Rectal smooth muscle tissue (tissue), 1 donor: Measurements from ENCODE around the gene UBFD1.
"Not testable (repeated sequence)": the region's sequence is repeated elsewhere in the genome, so short reads cannot be mapped to it uniquely, and the experiment has no call there.

Experiments used
- H3K27ac ChIP-seq: one replicate; pipeline ENCODE4 v1.7.0; 2013; ENCODE audit warnings: low read depth, low read length, inconsistent platforms
- H3K27me3 ChIP-seq: one replicate; pipeline ENCODE4 v1.7.0; 2013; ENCODE audit warnings: low read length; ENCODE audit not compliant: control insufficient read depth, insufficient read depth
- H3K36me3 ChIP-seq: one replicate; pipeline ENCODE4 v1.7.0; 2013; ENCODE audit warnings: low read length; ENCODE audit not compliant: control insufficient read depth, insufficient read depth
- H3K4me1 ChIP-seq: one replicate; pipeline ENCODE4 v1.7.0; 2013; ENCODE audit warnings: low read length; ENCODE audit not compliant: control insufficient read depth, insufficient read depth
- H3K4me3 ChIP-seq: one replicate; pipeline ENCODE4 v1.7.0; 2013; ENCODE audit warnings: low read length
- H3K9ac ChIP-seq: one replicate; pipeline ENCODE4 v1.7.0; 2013; ENCODE audit warnings: low read length

UBFD1 gene

GRCh38 chr16:23556881-23557778, at the start of gene UBFD1, which contains the start of gene EARS2:
Gene UBFD1 (plus strand): TSS chr16:23557727. CDS start chr16:23557743, 16 bp downstream.
Gene EARS2 (minus strand): TSS chr16:23557350. CDS start chr16:23557343, 7 bp downstream.
- Histone ChIP-seq H3K36me3 (peaks cover 19% of the 10 kb centered on the region), H3K4me1 (peaks cover 18% of the 10 kb centered on the region), H3K27me3 (no peaks in the 10 kb centered on the region), H3K9ac (peak within 1 kb of the TSS; percentile 60), H3K27ac (peak within 1 kb of the TSS; percentile 92), H3K4me3 (peak within 1 kb of the TSS; percentile 90)

- peaks cover 2% of the 10 kb centered on the region for H3K4me1 ChIP-seq
- peak overlapping the region; percentile 25 for H3K9ac ChIP-seq
- H3K4me3 ChIP-seq = peak overlapping the region; percentile 80
- no peak overlapping the region for H3K27ac ChIP-seq
- no peaks in the 10 kb centered on the region for H3K27me3 ChIP-seq
- no peaks in the 10 kb centered on the region for H3K36me3 ChIP-seq
Observed at GRCh38 chr16:23508589-23509440, 48.7 kb upstream of the UBFD1 start.

GRCh38 chr16:23509441-23509754, 48.1 kb upstream of the UBFD1 start:
- H3K9ac ChIP-seq = peak overlapping the region; percentile 25
- H3K36me3 ChIP-seq = no peaks in the 10 kb centered on the region
- no peaks in the 10 kb centered on the region for H3K4me1 ChIP-seq
- no peak overlapping the region for H3K27ac ChIP-seq
- no peaks in the 10 kb centered on the region for H3K27me3 ChIP-seq
- peak overlapping the region; percentile 80 for H3K4me3 ChIP-seq

- Histone ChIP-seq H3K36me3 (no peaks in the 10 kb centered on the region), H3K9ac (peak overlapping the region; percentile 57), H3K27me3 (no peaks in the 10 kb centered on the region), H3K4me3 (peak overlapping the region; percentile 80), H3K27ac (peak overlapping the region; percentile 72), H3K4me1 (no peaks in the 10 kb centered on the region)
Observed at GRCh38 chr16:23509782-23510163, 47.8 kb upstream of the UBFD1 start.

- Histone ChIP-seq H3K9ac (peak within 1 kb of the TSS; percentile 57), H3K27ac (peak within 1 kb of the TSS; percentile 72)
Observed at GRCh38 chr16:23510164-23510914, 47.2 kb upstream of the UBFD1 start, which contains the start of gene GGA2. Gene GGA2 (minus strand): TSS chr16:23510494. CDS start chr16:23510411, 83 bp downstream.

GRCh38 chr16:23510915-23511270, 46.6 kb upstream of the UBFD1 start:
- peak overlapping the region; percentile 80 for H3K4me3 ChIP-seq
- H3K9ac ChIP-seq, H3K4me1 ChIP-seq, H3K27ac ChIP-seq, H3K36me3 ChIP-seq, H3K27me3 ChIP-seq: not testable (repeated sequence)

More at GRCh38 chr16:23510164-23510914, 47.2 kb upstream of the UBFD1 start, which contains the start of gene GGA2:
- Histone ChIP-seq H3K27me3 (no peaks in the 10 kb centered on the region), H3K36me3 (no peaks in the 10 kb centered on the region), H3K4me1 (no peaks in the 10 kb centered on the region), H3K4me3 (peak within 1 kb of the TSS; percentile 80)

GRCh38 chr16:23511731-23512130, 45.8 kb upstream of the UBFD1 start:
- Histone ChIP-seq H3K4me1 (no peaks in the 10 kb centered on the region), H3K9ac (no peak overlapping the region), H3K27me3 (no peaks in the 10 kb centered on the region), H3K27ac (no peak overlapping the region), H3K4me3 (no peak overlapping the region), H3K36me3 (no peaks in the 10 kb centered on the region)

GRCh38 chr16:23512168-23512695, 45.3 kb upstream of the UBFD1 start:
- Histone ChIP-seq H3K4me3 (no peak overlapping the region), H3K9ac (no peak overlapping the region), H3K4me1 (no peaks in the 10 kb centered on the region), H3K36me3 (no peaks in the 10 kb centered on the region), H3K27me3 (no peaks in the 10 kb centered on the region), H3K27ac (no peak overlapping the region)

GRCh38 chr16:23514381-23515152, 43.0 kb upstream of the UBFD1 start:
- H3K36me3 ChIP-seq = no peaks in the 10 kb centered on the region
- H3K27me3 ChIP-seq = no peaks in the 10 kb centered on the region
- H3K27ac ChIP-seq = no peak overlapping the region
- no peak overlapping the region for H3K4me3 ChIP-seq
- H3K4me1 ChIP-seq = no peaks in the 10 kb centered on the region
- H3K9ac ChIP-seq = no peak overlapping the region

- no peaks in the 10 kb centered on the region for H3K36me3 ChIP-seq
- no peak overlapping the region for H3K27ac ChIP-seq
- H3K27me3 ChIP-seq = no peaks in the 10 kb centered on the region
- H3K4me1 ChIP-seq = no peaks in the 10 kb centered on the region
- no peak overlapping the region for H3K4me3 ChIP-seq
- no peak overlapping the region for H3K9ac ChIP-seq
Observed at GRCh38 chr16:23515881-23516280, 41.6 kb upstream of the UBFD1 start.

GRCh38 chr16:23516366-23517137, 41.0 kb upstream of the UBFD1 start:
- no peak overlapping the region for H3K27ac ChIP-seq
- no peaks in the 10 kb centered on the region for H3K27me3 ChIP-seq
- no peak overlapping the region for H3K4me3 ChIP-seq
- no peaks in the 10 kb centered on the region for H3K4me1 ChIP-seq
- H3K36me3 ChIP-seq = no peaks in the 10 kb centered on the region
- H3K9ac ChIP-seq = no peak overlapping the region
